Neuronal stem cell (in vitro differentiated cells): ENCODE data around the gene FLAD1.
A peak's percentile ranks its signal among the peaks of the same experiment; 100 is the strongest.

Experiments used
- DNase-seq: peaks from one replicate; pipeline ENCODE4 v3.0.0-alpha.2; 2013; ENCODE audit warnings: low spot score
- H2AFZ ChIP-seq: one replicate; pipeline ENCODE4 v1.6.1; 2013; ENCODE audit warnings: mild to moderate bottlenecking, low read length, inconsistent platforms
- H2AK5ac ChIP-seq: 2 replicates; pipeline ENCODE4 v1.6.1; 2013; ENCODE audit warnings: low read depth, mild to moderate bottlenecking, inconsistent platforms, low read length, moderate library complexity, mixed read lengths
- H2BK120ac ChIP-seq: 2 replicates; pipeline ENCODE4 v1.6.1; 2013; ENCODE audit warnings: low read depth, mild to moderate bottlenecking, inconsistent platforms, low read length, moderate library complexity, mixed read lengths
- H2BK12ac ChIP-seq: one replicate; pipeline ENCODE4 v1.6.1; 2013; ENCODE audit warnings: low read length, inconsistent platforms
- H2BK15ac ChIP-seq: 2 replicates; pipeline ENCODE4 v1.6.1; 2013; ENCODE audit warnings: mild to moderate bottlenecking, low read length, inconsistent platforms, mixed read lengths
- H2BK5ac ChIP-seq: one replicate; pipeline ENCODE4 v1.6.1; 2013; ENCODE audit warnings: inconsistent platforms, mild to moderate bottlenecking, low read length, moderate library complexity
- H3K14ac ChIP-seq: one replicate; pipeline ENCODE4 v1.6.1; 2013; ENCODE audit warnings: low read length, inconsistent platforms
- H3K18ac ChIP-seq: 2 replicates; pipeline ENCODE4 v1.6.1; 2013; ENCODE audit warnings: low read length, inconsistent platforms
- H3K23ac ChIP-seq: 2 replicates; pipeline ENCODE4 v1.6.1; 2013; ENCODE audit warnings: low read depth, mild to moderate bottlenecking, mixed read lengths, low read length, inconsistent platforms; ENCODE audit not compliant: poor library complexity
- H3K27ac ChIP-seq: replicated peaks from 3 replicates; pipeline ENCODE4 v1.5.1; 2013; ENCODE audit warnings: low read length, inconsistent platforms
- H3K27me3 ChIP-seq, 3 experiments: 2 replicates each; pipeline ENCODE4 v1.6.1; 2013; ENCODE audit warnings: low read length in 3 of 3, mild to moderate bottlenecking in 2 of 3, inconsistent platforms in 1 of 3, low read depth in 1 of 3, mixed read lengths in 1 of 3, moderate library complexity in 1 of 3; ENCODE audit not compliant: control insufficient read depth in 3 of 3, insufficient read depth in 3 of 3
- H3K36me3 ChIP-seq, 2 donors: replicated peaks in 1 of 2; 2 replicates each; pipeline ENCODE4 v1.6.1; 2013; ENCODE audit warnings: low read length in 2 of 2; ENCODE audit not compliant: control insufficient read depth in 2 of 2, insufficient read depth in 2 of 2
- H3K4ac ChIP-seq: 2 replicates; pipeline ENCODE4 v1.6.1; 2013; ENCODE audit warnings: inconsistent platforms, mild to moderate bottlenecking, low read length, moderate library complexity
- H3K4me1 ChIP-seq, 2 donors: 1 replicate in 1 of 2; 2 replicates in 1 of 2; pipeline ENCODE4 v1.6.1; 2013; ENCODE audit warnings: low read length in 2 of 2, low read depth in 1 of 2; ENCODE audit not compliant: control insufficient read depth in 2 of 2, insufficient read depth in 1 of 2
- H3K4me2 ChIP-seq: one replicate; pipeline ENCODE4 v1.6.1; 2013; ENCODE audit warnings: mild to moderate bottlenecking, low read length, inconsistent platforms; ENCODE audit not compliant: insufficient read depth, poor library complexity, severe bottlenecking
- H3K4me3 ChIP-seq, 2 donors: 2 replicates each; pipeline ENCODE4 v1.5.1; 2013; ENCODE audit warnings: low read length in 2 of 2, mild to moderate bottlenecking in 2 of 2, inconsistent platforms in 1 of 2, moderate library complexity in 1 of 2
- H3K79me1 ChIP-seq: one replicate; pipeline ENCODE4 v1.6.1; 2013; ENCODE audit warnings: low read depth, mild to moderate bottlenecking, inconsistent platforms, low read length, moderate library complexity
- H3K9ac ChIP-seq: one replicate; pipeline ENCODE4 v1.6.1; 2013; ENCODE audit warnings: mild to moderate bottlenecking, low read depth, low read length, inconsistent platforms; ENCODE audit not compliant: poor library complexity
- H3K9me3 ChIP-seq, 2 donors: replicated peaks in 1 of 2; 2 replicates each; pipeline versions ENCODE3 to v1.6.1; 2013; ENCODE audit warnings: low read length in 2 of 2, mild to moderate bottlenecking in 2 of 2, inconsistent platforms in 1 of 2, low read depth in 1 of 2, mixed read lengths in 1 of 2, moderate library complexity in 1 of 2; ENCODE audit not compliant: control insufficient read depth in 2 of 2, insufficient read depth in 1 of 2
- H4K8ac ChIP-seq: one replicate; pipeline ENCODE4 v1.6.1; 2013; ENCODE audit warnings: low read depth, mild to moderate bottlenecking, inconsistent platforms, low read length, moderate library complexity
- H4K91ac ChIP-seq: one replicate; pipeline ENCODE4 v1.6.1; 2013; ENCODE audit warnings: low read length, low read depth, mild to moderate bottlenecking, inconsistent platforms; ENCODE audit not compliant: poor library complexity
- WGBS, 2 donors: extraction: QIAGEN DNeasy Blood & Tissue Kit; methylation state at CpG; one replicate each; pipeline ENCODE4 v1.1.7; 2013; ENCODE audit warnings: missing lambda C conversion rate in 2 of 2, mixed read lengths in 1 of 2; ENCODE audit not compliant: insufficient read length in 2 of 2, insufficient replicate concordance in 1 of 2; ENCODE audit errors: extremely low coverage in 2 of 2; 5-methylcytosine and 5-hydroxymethylcytosine counted together

Gene FLAD1

DNA sequence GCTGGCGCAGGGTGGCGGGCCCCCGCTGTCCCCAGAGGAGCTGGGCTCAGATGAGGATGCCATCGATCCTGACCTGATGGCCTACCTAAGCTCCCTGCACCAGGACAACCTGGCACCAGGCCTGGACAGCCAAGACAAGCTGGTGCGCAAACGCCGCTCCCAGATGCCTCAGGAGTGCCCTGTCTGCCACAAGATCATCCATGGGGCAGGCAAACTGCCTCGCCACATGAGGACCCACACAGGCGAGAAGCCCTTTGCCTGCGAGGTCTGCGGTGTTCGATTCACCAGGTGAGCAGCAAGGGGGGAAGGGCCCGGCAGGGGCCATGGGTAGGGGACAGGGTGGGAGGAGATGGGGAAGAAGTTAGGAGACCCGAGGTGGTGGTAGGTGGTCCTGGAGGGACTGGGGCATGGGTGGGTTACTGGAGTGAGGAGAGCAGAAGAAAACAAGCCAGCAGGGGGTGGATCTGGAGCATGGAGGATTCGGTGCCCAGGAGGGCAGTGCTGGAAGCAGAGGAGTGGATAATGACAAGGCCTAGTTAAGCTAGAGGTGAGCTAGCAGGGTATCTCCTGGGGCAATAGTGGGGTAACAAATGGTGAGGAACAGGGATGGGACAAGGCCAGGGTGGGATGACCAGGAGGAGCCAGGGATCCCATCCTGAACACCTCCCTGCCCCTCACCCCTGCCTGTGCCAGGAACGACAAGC, 32.5 kb downstream of the FLAD1 start:
- Histone ChIP-seq H2BK120ac (peak overlapping the region; percentile 77), H2BK12ac (no peak overlapping the region), H4K8ac (no peak overlapping the region), H3K9me3 (no peaks in the 10 kb centered on the region), H3K4ac (no peak overlapping the region), H2AFZ (no peak overlapping the region), H3K18ac (no peak overlapping the region), H3K4me3 (no peak overlapping the region), H3K27ac (no peak overlapping the region), H3K36me3 (peaks cover 14% of the 10 kb centered on the region in 2 donors), H2AK5ac (peak overlapping the region; percentile 99), H3K79me1 (no peaks in the 10 kb centered on the region), H3K27me3 (no peaks in the 10 kb centered on the region), H3K23ac (peak overlapping the region; percentile 52), H3K4me2 (no peak overlapping the region), H3K4me1 (peaks cover 31 to 41% of the 10 kb centered on the region in 2 donors), H3K14ac (no peak overlapping the region), H2BK15ac (peak overlapping the region; percentile 95), H2BK5ac (no peak overlapping the region), H4K91ac (peak overlapping the region; percentile 73), H3K9ac (peak overlapping the region; percentile 33)
- no peak for DNase-seq
- no CpG with 5 or more reads among the region's 16 CpGs for WGBS, 2 donors

DNA sequence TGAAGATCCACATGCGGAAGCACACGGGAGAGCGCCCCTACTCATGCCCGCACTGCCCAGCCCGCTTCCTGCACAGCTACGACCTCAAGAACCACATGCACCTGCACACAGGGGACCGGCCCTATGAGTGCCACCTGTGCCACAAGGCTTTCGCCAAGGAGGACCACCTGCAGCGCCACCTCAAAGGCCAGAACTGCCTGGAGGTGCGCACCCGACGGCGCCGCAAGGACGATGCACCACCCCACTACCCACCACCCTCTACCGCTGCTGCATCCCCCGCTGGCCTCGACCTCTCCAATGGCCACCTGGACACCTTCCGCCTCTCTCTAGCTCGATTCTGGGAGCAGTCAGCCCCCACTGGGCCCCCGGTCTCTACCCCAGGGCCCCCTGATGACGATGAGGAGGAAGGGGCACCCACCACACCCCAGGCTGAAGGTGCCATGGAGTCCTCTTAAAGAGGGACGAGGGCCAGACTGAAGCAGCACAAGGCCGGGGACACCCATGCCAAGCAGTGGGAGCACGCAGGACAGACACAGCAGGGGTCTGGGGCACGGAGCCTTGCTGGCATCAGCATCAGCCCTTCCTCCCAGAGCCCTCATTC, 33.2 kb downstream of the FLAD1 start:
- no peak for DNase-seq
- Histone ChIP-seq H2BK120ac (peak overlapping the region; percentile 77), H3K4me1 (peaks cover 31 to 37% of the 10 kb centered on the region in 2 donors), H4K91ac (peak overlapping the region; percentile 73), H2AK5ac (peak overlapping the region; percentile 99), H3K4ac (peak overlapping the region; percentile 81), H3K4me3 (no peak overlapping the region), H3K18ac (peak overlapping the region; percentile 85), H3K14ac (no peak overlapping the region), H2BK12ac (no peak overlapping the region), H2BK15ac (peak overlapping the region; percentile 95), H3K4me2 (no peak overlapping the region), H3K79me1 (no peaks in the 10 kb centered on the region), H2AFZ (no peak overlapping the region), H3K23ac (peak overlapping the region; percentile 52), H3K27me3 (no peaks in the 10 kb centered on the region), H3K9ac (peak overlapping the region; percentile 33), H3K9me3 (no peaks in the 10 kb centered on the region), H3K27ac (peak overlapping the region; percentile 88), H3K36me3 (peaks cover 14% of the 10 kb centered on the region in 2 donors), H4K8ac (no peak overlapping the region), H2BK5ac (peak overlapping the region; percentile 79)
- no CpG with 5 or more reads among the region's 26 CpGs for WGBS, 2 donors

DNA sequence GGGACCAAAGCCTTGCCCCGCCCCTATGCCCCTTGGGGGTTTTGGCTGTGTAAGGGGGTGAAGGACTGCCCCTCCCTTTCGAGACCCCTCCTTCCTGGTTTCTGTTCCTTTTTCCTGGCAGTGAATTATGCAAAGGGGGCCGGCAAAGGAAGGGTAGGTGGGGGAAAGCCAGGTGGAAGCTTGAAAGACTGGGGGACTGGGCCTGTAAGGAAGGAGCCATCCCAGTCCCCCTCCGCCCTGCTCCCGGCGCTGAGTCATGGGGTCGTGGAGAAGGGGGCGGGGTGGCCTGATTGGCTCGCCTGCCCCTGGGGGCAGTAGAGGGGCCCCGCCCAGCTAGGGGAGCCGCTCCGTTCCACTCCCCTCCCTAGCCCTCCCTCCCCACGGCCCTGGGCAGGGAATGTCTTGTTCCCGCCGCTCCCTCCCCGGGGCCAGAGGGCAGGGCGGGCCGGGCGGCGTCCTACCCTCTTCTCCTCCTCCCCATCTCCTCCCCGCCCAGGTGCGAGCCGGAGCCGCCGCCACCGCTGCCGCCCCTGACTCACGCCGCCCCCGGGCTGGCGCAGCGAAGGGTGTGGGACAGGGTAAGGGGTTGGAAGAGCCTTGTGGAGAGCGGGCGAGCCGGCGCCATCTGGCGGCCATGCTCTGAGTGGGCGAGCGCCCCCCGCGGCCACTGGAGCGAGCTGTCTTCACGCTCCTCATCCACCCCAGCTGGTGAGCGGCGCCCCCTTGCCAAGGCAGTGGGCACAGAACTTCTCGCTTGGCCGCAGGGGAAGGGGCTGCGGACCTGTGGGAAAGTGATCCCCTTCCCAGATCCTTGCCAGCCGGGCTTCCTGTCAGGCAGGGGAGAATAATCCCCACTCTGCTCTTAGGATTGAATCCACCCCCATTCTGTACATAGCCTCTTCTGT, 34.1 kb downstream of the FLAD1 start:
- H3K14ac ChIP-seq = no peak overlapping the region
- H3K36me3 ChIP-seq = peaks cover 14% of the 10 kb centered on the region in 2 donors
- no peak overlapping the region for H2BK15ac ChIP-seq
- H2AFZ ChIP-seq = peak overlapping the region; percentile 91
- peak overlapping the region; percentile 85 for H3K18ac ChIP-seq
- peak overlapping the region; percentile 77 for H3K23ac ChIP-seq
- DNase-seq = peak; percentile 87
- no peaks in the 10 kb centered on the region for H3K79me1 ChIP-seq
- WGBS, 2 donors = no CpG with 5 or more reads among the region's 49 CpGs
- peak overlapping the region; percentile 63 for H2BK12ac ChIP-seq
- H3K4me3 ChIP-seq = peak overlapping the region; percentile 28 to 74
- peak overlapping the region; percentile 99 for H2AK5ac ChIP-seq
- H4K8ac ChIP-seq = no peak overlapping the region
- peak overlapping the region; percentile 79 for H2BK5ac ChIP-seq
- peak overlapping the region; percentile 88 for H3K27ac ChIP-seq
- H4K91ac ChIP-seq = no peak overlapping the region
- no peaks in the 10 kb centered on the region for H3K27me3 ChIP-seq
- H3K9ac ChIP-seq = peak overlapping the region; percentile 86
- peaks cover 24 to 30% of the 10 kb centered on the region in 2 donors for H3K4me1 ChIP-seq
- H2BK120ac ChIP-seq = no peak overlapping the region
- peak overlapping the region; percentile 68 for H3K4me2 ChIP-seq
- H3K9me3 ChIP-seq = no peaks in the 10 kb centered on the region
- H3K4ac ChIP-seq = no peak overlapping the region
